ENCODE data around the gene WDR33.
A peak's percentile ranks its signal among the peaks of the same experiment; 100 is the strongest.

Gene WDR33

GRCh38 chr2:127670055-127670956 lies 140.7 kb downstream of the WDR33 start:
- no peak for DNase-seq

GRCh38 chr2:127669056-127669455 lies 141.9 kb downstream of the WDR33 start:
- no peak for DNase-seq

- DNase-seq: no peak
Observed at GRCh38 chr2:127665267-127665893, 145.6 kb downstream of the WDR33 start.

- DNase-seq: no peak
Observed at GRCh38 chr2:127664895-127665225, 146.1 kb downstream of the WDR33 start.

GRCh38 chr2:127664065-127664894 lies 146.7 kb downstream of the WDR33 start:
- DNase-seq: no peak

- DNase-seq: no peak
Observed at GRCh38 chr2:127663566-127664064, 147.4 kb downstream of the WDR33 start.

- no peak for DNase-seq
Observed at GRCh38 chr2:127662937-127663565, 147.9 kb downstream of the WDR33 start.

- DNase-seq: peak; percentile 15
Observed at GRCh38 chr2:127661949-127662510, 148.9 kb downstream of the WDR33 start.

- no peak for DNase-seq
Observed at GRCh38 chr2:127661072-127661649, 149.8 kb downstream of the WDR33 start.

GRCh38 chr2:127660291-127660578 lies 150.7 kb downstream of the WDR33 start:
- DNase-seq: no peak

- no peak for DNase-seq
Observed at GRCh38 chr2:127659408-127660290, 151.3 kb downstream of the WDR33 start.

- no peak for DNase-seq
Observed at GRCh38 chr2:127658641-127659407, 152.1 kb downstream of the WDR33 start.

GRCh38 chr2:127658146-127658545 lies 152.8 kb downstream of the WDR33 start:
- no peak for DNase-seq

GRCh38 chr2:127657232-127657595 lies 153.8 kb downstream of the WDR33 start:
- DNase-seq: no peak

GRCh38 chr2:127656569-127657231 lies 154.3 kb downstream of the WDR33 start:
- DNase-seq: no peak

GRCh38 chr2:127655209-127656073 lies 155.5 kb downstream of the WDR33 start:
- no peak for DNase-seq

- no peak for DNase-seq
Observed at GRCh38 chr2:127654838-127655175, 156.2 kb downstream of the WDR33 start.

- no peak for DNase-seq
Observed at GRCh38 chr2:127654084-127654837, 156.7 kb downstream of the WDR33 start.
